Measurements from ENCODE around the gene PTPN3. TPM values are rescaled to one million over a fixed set of nuclear protein-coding genes. Genes with fewer than 3 reads are reported as not detected.

PTPN3 gene
- total RNA-seq, 2 donors from 2014 or later = not detected

GRCh38 chr9:109478051-109478563 is 20.0 kb downstream of the PTPN3 start:
- Mint-ChIP-seq H3K4me3 (no peak overlapping the region), H3K27me3 (peaks cover 54% of the 10 kb centered on the region), H3K36me3 (ENCODE audit: low read depth) (no peaks in the 10 kb centered on the region), H3K4me1 (peaks cover 5% of the 10 kb centered on the region), H3K27ac (no peak overlapping the region)
- no peak for ATAC-seq
- no peaks in the 10 kb centered on the region for H3K9me3 ChIP-seq (ENCODE audit: control insufficient read depth, low read length, poor library complexity, severe bottlenecking)
- DNase-seq = no peak

GRCh38 chr9:109477258-109478050 is 20.7 kb downstream of the PTPN3 start:
- ATAC-seq = no peak
- Mint-ChIP-seq H3K4me3 (no peak overlapping the region), H3K4me1 (peaks cover under 1% of the 10 kb centered on the region), H3K36me3 (ENCODE audit: low read depth) (no peaks in the 10 kb centered on the region), H3K27ac (peak overlapping the region; percentile 60), H3K27me3 (peaks cover 49% of the 10 kb centered on the region)
- H3K9me3 ChIP-seq (ENCODE audit: control insufficient read depth, low read length, poor library complexity, severe bottlenecking) = no peaks in the 10 kb centered on the region
- no peak for DNase-seq

- Mint-ChIP-seq H3K4me3 (no peak overlapping the region), H3K27ac (peak overlapping the region; percentile 60), H3K36me3 (ENCODE audit: low read depth) (no peaks in the 10 kb centered on the region), H3K27me3 (peaks cover 48% of the 10 kb centered on the region), H3K4me1 (no peaks in the 10 kb centered on the region)
- H3K9me3 ChIP-seq (ENCODE audit: control insufficient read depth, low read length, poor library complexity, severe bottlenecking) = no peaks in the 10 kb centered on the region
- DNase-seq (no peak), ATAC-seq (no peak)
Observed at GRCh38 chr9:109476642-109477257, 21.4 kb downstream of the PTPN3 start.

GRCh38 chr9:109475526-109475925 is 22.6 kb downstream of the PTPN3 start:
- H3K4me1 Mint-ChIP-seq = no peaks in the 10 kb centered on the region
- no peaks in the 10 kb centered on the region for H3K36me3 Mint-ChIP-seq (ENCODE audit: low read depth)
- no peak overlapping the region for H3K4me3 Mint-ChIP-seq
- ATAC-seq (no peak), DNase-seq (no peak)
- H3K27ac Mint-ChIP-seq = no peak overlapping the region
- peaks cover 45% of the 10 kb centered on the region for H3K27me3 Mint-ChIP-seq
- H3K9me3 ChIP-seq (ENCODE audit: control insufficient read depth, low read length, poor library complexity, severe bottlenecking) = no peaks in the 10 kb centered on the region

- ATAC-seq (no peak), DNase-seq (no peak)
- Mint-ChIP-seq H3K4me3 (no peak overlapping the region), H3K27ac (no peak overlapping the region), H3K27me3 (peaks cover 43% of the 10 kb centered on the region), H3K36me3 (ENCODE audit: low read depth) (no peaks in the 10 kb centered on the region), H3K4me1 (no peaks in the 10 kb centered on the region)
- no peaks in the 10 kb centered on the region for H3K9me3 ChIP-seq (ENCODE audit: control insufficient read depth, low read length, poor library complexity, severe bottlenecking)
Observed at GRCh38 chr9:109474944-109475343, 23.2 kb downstream of the PTPN3 start.

- H3K27me3 Mint-ChIP-seq = peaks cover 36% of the 10 kb centered on the region
- H3K4me3 Mint-ChIP-seq = no peak overlapping the region
- no peaks in the 10 kb centered on the region for H3K4me1 Mint-ChIP-seq
- H3K27ac Mint-ChIP-seq = no peak overlapping the region
- H3K9me3 ChIP-seq (ENCODE audit: control insufficient read depth, low read length, poor library complexity, severe bottlenecking) = no peaks in the 10 kb centered on the region
- no peaks in the 10 kb centered on the region for H3K36me3 Mint-ChIP-seq (ENCODE audit: low read depth)
- DNase-seq = no peak
- no peak for ATAC-seq
Observed at GRCh38 chr9:109474170-109474569, 23.9 kb downstream of the PTPN3 start.

- ATAC-seq = no peak
- no peak overlapping the region for H3K27ac Mint-ChIP-seq
- peaks cover 33% of the 10 kb centered on the region for H3K27me3 Mint-ChIP-seq
- no peaks in the 10 kb centered on the region for H3K9me3 ChIP-seq (ENCODE audit: control insufficient read depth, low read length, poor library complexity, severe bottlenecking)
- no peaks in the 10 kb centered on the region for H3K4me1 Mint-ChIP-seq
- DNase-seq = no peak
- H3K36me3 Mint-ChIP-seq (ENCODE audit: low read depth) = no peaks in the 10 kb centered on the region
- H3K4me3 Mint-ChIP-seq = no peak overlapping the region
Observed at GRCh38 chr9:109473329-109473728, 24.8 kb downstream of the PTPN3 start.

- no peaks in the 10 kb centered on the region for H3K9me3 ChIP-seq (ENCODE audit: control insufficient read depth, low read length, poor library complexity, severe bottlenecking)
- Mint-ChIP-seq H3K36me3 (ENCODE audit: low read depth) (no peaks in the 10 kb centered on the region), H3K4me3 (no peak overlapping the region), H3K27ac (no peak overlapping the region), H3K27me3 (peaks cover 23% of the 10 kb centered on the region), H3K4me1 (no peaks in the 10 kb centered on the region)
- DNase-seq (no peak), ATAC-seq (no peak)
Observed at GRCh38 chr9:109471475-109472393, 26.4 kb downstream of the PTPN3 start.

GRCh38 chr9:109469646-109470358 is 28.3 kb downstream of the PTPN3 start:
- ATAC-seq = peak; percentile 83

GRCh38 chr9:109468927-109469326 is 29.2 kb downstream of the PTPN3 start:
- ATAC-seq (no peak), DNase-seq (no peak)
- H3K9me3 ChIP-seq (ENCODE audit: control insufficient read depth, low read length, poor library complexity, severe bottlenecking) = no peaks in the 10 kb centered on the region
- H3K4me1 Mint-ChIP-seq = peaks cover 2% of the 10 kb centered on the region
- peaks cover 35% of the 10 kb centered on the region for H3K27me3 Mint-ChIP-seq
- no peak overlapping the region for H3K27ac Mint-ChIP-seq
- no peaks in the 10 kb centered on the region for H3K36me3 Mint-ChIP-seq (ENCODE audit: low read depth)
- no peak overlapping the region for H3K4me3 Mint-ChIP-seq

More at GRCh38 chr9:109469646-109470358, 28.3 kb downstream of the PTPN3 start:
- peak in 2 of 3 donors; percentile 15 to 26 for DNase-seq
- H3K36me3 Mint-ChIP-seq (ENCODE audit: low read depth) = no peaks in the 10 kb centered on the region
- peak overlapping the region; percentile 25 for H3K4me3 Mint-ChIP-seq
- H3K4me1 Mint-ChIP-seq = peaks cover 2% of the 10 kb centered on the region
- no peak overlapping the region for H3K27ac Mint-ChIP-seq
- no peaks in the 10 kb centered on the region for H3K9me3 ChIP-seq (ENCODE audit: control insufficient read depth, low read length, poor library complexity, severe bottlenecking)
- peaks cover 33% of the 10 kb centered on the region for H3K27me3 Mint-ChIP-seq

GRCh38 chr9:109467936-109468335 is 30.2 kb downstream of the PTPN3 start:
- H3K9me3 ChIP-seq (ENCODE audit: control insufficient read depth, low read length, poor library complexity, severe bottlenecking) = no peaks in the 10 kb centered on the region
- H3K27ac Mint-ChIP-seq = no peak overlapping the region
- no peak for DNase-seq
- no peak overlapping the region for H3K4me3 Mint-ChIP-seq
- H3K27me3 Mint-ChIP-seq = peaks cover 39% of the 10 kb centered on the region
- H3K4me1 Mint-ChIP-seq = peaks cover 2% of the 10 kb centered on the region
- no peak for ATAC-seq
- no peaks in the 10 kb centered on the region for H3K36me3 Mint-ChIP-seq (ENCODE audit: low read depth)

- Mint-ChIP-seq H3K4me1 (peaks cover 2% of the 10 kb centered on the region), H3K36me3 (ENCODE audit: low read depth) (no peaks in the 10 kb centered on the region), H3K4me3 (no peak overlapping the region), H3K27me3 (peaks cover 47% of the 10 kb centered on the region), H3K27ac (no peak overlapping the region)
- ATAC-seq (no peak), DNase-seq (no peak)
- H3K9me3 ChIP-seq (ENCODE audit: control insufficient read depth, low read length, poor library complexity, severe bottlenecking) = no peaks in the 10 kb centered on the region
Observed at GRCh38 chr9:109466623-109467590, 31.2 kb downstream of the PTPN3 start.

All from T-helper 17 cell (primary cell).